ENCODE results near the gene SGSM1.
A peak's percentile ranks its signal among the peaks of the same experiment; 100 is the strongest.

Gene SGSM1

GRCh38 chr22:24805790-24806662 is at the start of gene SGSM1 (continued):
- TF ChIP-seq ZBTB10 (tag by site-specific recombination; IDR thresholded peaks at IDR 0.05) = peak; percentile 51; the same call in 1 of the 2 replicates
- no peak for TF ChIP-seq ZNF555 (tag by site-specific recombination; conservative IDR thresholded peaks at IDR 0.05)
- peak; percentile 95; the same call in 1 of the 2 replicates for TF ChIP-seq REPIN1 (tag by site-specific recombination; IDR thresholded peaks at IDR 0.05; ENCODE audit: low read depth)
- TF ChIP-seq ZNF621 (tag by site-specific recombination; IDR thresholded peaks at IDR 0.05) = no peak
- TF ChIP-seq ZBTB7A (tag by site-specific recombination; IDR thresholded peaks at IDR 0.05; ENCODE audit: low read depth) = peak; percentile 42; the same call in 1 of the 2 replicates
- TF ChIP-seq ZXDB (tag by site-specific recombination; IDR thresholded peaks at IDR 0.05) = peak; percentile 76
- peak; percentile 42; the same call in 1 of the 2 replicates for TF ChIP-seq YY1 (tag by site-specific recombination; IDR thresholded peaks at IDR 0.05)
- peak; percentile 86 for TF ChIP-seq EGR2 (tag by site-specific recombination; IDR thresholded peaks at IDR 0.05; ENCODE audit: low read depth)
- TF ChIP-seq ZBTB1 (tag by site-specific recombination; IDR thresholded peaks at IDR 0.05) = peak; percentile 50; the same call in 1 of the 2 replicates
- TF ChIP-seq ZNF423 (tag by site-specific recombination; IDR thresholded peaks at IDR 0.05) = no peak
- TF ChIP-seq HIC1 (tag by site-specific recombination; IDR thresholded peaks at IDR 0.05) = peak; percentile 36; the same call in 1 of the 2 replicates
- TF ChIP-seq, protein P1, sequence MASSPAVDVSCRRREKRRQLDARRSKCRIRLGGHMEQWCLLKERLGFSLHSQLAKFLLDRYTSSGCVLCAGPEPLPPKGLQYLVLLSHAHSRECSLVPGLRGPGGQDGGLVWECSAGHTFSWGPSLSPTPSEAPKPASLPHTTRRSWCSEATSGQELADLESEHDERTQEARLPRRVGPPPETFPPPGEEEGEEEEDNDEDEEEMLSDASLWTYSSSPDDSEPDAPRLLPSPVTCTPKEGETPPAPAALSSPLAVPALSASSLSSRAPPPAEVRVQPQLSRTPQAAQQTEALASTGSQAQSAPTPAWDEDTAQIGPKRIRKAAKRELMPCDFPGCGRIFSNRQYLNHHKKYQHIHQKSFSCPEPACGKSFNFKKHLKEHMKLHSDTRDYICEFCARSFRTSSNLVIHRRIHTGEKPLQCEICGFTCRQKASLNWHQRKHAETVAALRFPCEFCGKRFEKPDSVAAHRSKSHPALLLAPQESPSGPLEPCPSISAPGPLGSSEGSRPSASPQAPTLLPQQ (tag by site-specific recombination; IDR thresholded peaks at IDR 0.05) = peak; percentile 38; the same call in 1 of the 2 replicates
- peak; percentile 85; the same call in 1 of the 2 replicates for TF ChIP-seq ZSCAN5A (tag by site-specific recombination; IDR thresholded peaks at IDR 0.05)
- TF ChIP-seq KLF1 (tag by site-specific recombination; IDR thresholded peaks at IDR 0.05) = no peak
- no peak for TF ChIP-seq ZNF221 (tag by site-specific recombination; IDR thresholded peaks at IDR 0.05; ENCODE audit: borderline replicate concordance)
- peak; percentile 93; the same call in 1 of the 2 replicates for TF ChIP-seq ZFHX2 (tag by site-specific recombination; conservative IDR thresholded peaks at IDR 0.05)
- peak; percentile 53; the same call in 1 of the 2 replicates for TF ChIP-seq ZFP69B (tag by site-specific recombination; IDR thresholded peaks at IDR 0.05)
- TF ChIP-seq ZNF521 (tag by site-specific recombination; IDR thresholded peaks at IDR 0.05) = no peak
- TF ChIP-seq SETDB1 (IDR thresholded peaks at IDR 0.05; ENCODE audit: insufficient read length, low read length) = peak; percentile 28
- TF ChIP-seq ZNF558 (tag by site-specific recombination; IDR thresholded peaks at IDR 0.05) = peak; percentile 53; the same call in 1 of the 2 replicates
- TF ChIP-seq, protein P2, sequence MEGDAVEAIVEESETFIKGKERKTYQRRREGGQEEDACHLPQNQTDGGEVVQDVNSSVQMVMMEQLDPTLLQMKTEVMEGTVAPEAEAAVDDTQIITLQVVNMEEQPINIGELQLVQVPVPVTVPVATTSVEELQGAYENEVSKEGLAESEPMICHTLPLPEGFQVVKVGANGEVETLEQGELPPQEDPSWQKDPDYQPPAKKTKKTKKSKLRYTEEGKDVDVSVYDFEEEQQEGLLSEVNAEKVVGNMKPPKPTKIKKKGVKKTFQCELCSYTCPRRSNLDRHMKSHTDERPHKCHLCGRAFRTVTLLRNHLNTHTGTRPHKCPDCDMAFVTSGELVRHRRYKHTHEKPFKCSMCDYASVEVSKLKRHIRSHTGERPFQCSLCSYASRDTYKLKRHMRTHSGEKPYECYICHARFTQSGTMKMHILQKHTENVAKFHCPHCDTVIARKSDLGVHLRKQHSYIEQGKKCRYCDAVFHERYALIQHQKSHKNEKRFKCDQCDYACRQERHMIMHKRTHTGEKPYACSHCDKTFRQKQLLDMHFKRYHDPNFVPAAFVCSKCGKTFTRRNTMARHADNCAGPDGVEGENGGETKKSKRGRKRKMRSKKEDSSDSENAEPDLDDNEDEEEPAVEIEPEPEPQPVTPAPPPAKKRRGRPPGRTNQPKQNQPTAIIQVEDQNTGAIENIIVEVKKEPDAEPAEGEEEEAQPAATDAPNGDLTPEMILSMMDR (tag by site-specific recombination; IDR thresholded peaks at IDR 0.05) = 0 out of 2 replicates have a peak, but pooled peaks have one; percentile 12
- TF ChIP-seq ZNF18 (tag by site-specific recombination; IDR thresholded peaks at IDR 0.05) = no peak
- peak; percentile 72 for TF ChIP-seq ZSCAN30 (tag by site-specific recombination; IDR thresholded peaks at IDR 0.05)
- 0 out of 2 replicates have a peak, but pooled peaks have one; percentile 29 for TF ChIP-seq ZNF169 (tag by site-specific recombination; IDR thresholded peaks at IDR 0.05)
- TF ChIP-seq HOXD13 (CRISPR knock-in tag; IDR thresholded peaks at IDR 0.05; ENCODE audit: borderline replicate concordance) = no peak
- TF ChIP-seq ZNF202 (tag by site-specific recombination; IDR thresholded peaks at IDR 0.05; ENCODE audit: borderline replicate concordance) = no peak
- TF ChIP-seq ZBTB48 (tag by site-specific recombination; IDR thresholded peaks at IDR 0.05) = no peak
- TF ChIP-seq KLF9 (tag by site-specific recombination; IDR thresholded peaks at IDR 0.05; ENCODE audit: low read depth) = no peak; the same call in 1 of the 2 replicates
